GM13977 (cell line): Measurements from ENCODE around the gene RCN2.
"Not testable (repeated sequence)": the region's sequence is repeated elsewhere in the genome, so short reads cannot be mapped to it uniquely, and the experiment has no call there.

Source experiments
- DNase-seq: peaks from one replicate; pipeline ENCODE4 v3.0.0; 2012; ENCODE audit warnings: low spot score
- in situ Hi-C: fragments of 300-500 bp; cut with MboI; formaldehyde crosslinking; loops from one replicate; pipeline ENCODE4 v1.12.0; 2022; ENCODE audit warnings: low sequenced_read_pairs, low pct_unique_long_range_greater_than_20kb, mixed read lengths, inconsistent platforms; ENCODE audit not compliant: unreplicated experiment
- TF ChIP-seq, protein P1 (sequence below): IDR thresholded peaks from 2 replicates; pipeline ENCODE4 v1.5.1; 2012; ENCODE audit warnings: mild to moderate bottlenecking, control low read depth; ENCODE audit not compliant: insufficient read depth; ENCODE audit errors: extremely low read depth, missing control alignments

The RCN2 gene, protein sequence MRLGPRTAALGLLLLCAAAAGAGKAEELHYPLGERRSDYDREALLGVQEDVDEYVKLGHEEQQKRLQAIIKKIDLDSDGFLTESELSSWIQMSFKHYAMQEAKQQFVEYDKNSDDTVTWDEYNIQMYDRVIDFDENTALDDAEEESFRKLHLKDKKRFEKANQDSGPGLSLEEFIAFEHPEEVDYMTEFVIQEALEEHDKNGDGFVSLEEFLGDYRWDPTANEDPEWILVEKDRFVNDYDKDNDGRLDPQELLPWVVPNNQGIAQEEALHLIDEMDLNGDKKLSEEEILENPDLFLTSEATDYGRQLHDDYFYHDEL

DNA sequence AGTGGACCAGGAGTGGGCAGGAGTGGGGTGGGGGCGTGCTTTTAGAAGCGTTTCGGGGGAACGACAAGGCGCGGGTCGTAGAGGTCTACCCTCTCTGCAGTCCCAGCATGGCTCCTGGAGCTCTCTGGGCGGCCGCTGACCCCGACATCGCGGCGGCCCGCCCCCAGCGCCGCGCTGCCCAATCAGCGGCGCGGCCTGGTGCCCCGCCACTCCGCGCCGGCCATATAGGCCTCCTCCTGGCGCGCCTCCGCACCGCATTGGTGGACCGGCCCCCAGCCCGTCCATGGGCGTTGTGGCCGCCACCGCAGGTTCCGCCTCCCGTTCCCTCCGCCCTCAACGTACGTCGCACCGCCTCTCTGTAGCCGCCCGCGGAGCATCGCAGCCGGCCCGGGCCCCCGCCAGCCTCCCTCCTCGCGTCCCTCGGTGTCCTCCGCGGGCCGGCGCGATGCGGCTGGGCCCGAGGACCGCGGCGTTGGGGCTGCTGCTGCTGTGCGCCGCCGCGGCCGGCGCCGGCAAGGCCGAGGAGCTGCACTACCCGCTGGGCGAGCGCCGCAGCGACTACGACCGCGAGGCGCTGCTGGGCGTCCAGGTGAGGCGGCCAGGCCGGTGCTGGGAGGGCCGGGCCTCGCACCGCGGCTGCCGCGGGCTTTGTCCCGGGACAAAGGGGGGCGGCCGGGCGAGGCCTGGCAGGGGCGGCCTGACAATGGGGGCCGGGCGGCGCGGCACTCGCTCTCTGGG, at the start of gene RCN2:
Gene RCN2 (plus strand): TSS at position 353 of the 738 bp plus-strand sequence. CDS start 93 bp downstream, at position 446.
- in situ Hi-C loops = no loop called here
- TF ChIP-seq, protein P1, sequence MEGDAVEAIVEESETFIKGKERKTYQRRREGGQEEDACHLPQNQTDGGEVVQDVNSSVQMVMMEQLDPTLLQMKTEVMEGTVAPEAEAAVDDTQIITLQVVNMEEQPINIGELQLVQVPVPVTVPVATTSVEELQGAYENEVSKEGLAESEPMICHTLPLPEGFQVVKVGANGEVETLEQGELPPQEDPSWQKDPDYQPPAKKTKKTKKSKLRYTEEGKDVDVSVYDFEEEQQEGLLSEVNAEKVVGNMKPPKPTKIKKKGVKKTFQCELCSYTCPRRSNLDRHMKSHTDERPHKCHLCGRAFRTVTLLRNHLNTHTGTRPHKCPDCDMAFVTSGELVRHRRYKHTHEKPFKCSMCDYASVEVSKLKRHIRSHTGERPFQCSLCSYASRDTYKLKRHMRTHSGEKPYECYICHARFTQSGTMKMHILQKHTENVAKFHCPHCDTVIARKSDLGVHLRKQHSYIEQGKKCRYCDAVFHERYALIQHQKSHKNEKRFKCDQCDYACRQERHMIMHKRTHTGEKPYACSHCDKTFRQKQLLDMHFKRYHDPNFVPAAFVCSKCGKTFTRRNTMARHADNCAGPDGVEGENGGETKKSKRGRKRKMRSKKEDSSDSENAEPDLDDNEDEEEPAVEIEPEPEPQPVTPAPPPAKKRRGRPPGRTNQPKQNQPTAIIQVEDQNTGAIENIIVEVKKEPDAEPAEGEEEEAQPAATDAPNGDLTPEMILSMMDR = no peak
- peak; percentile 95 for DNase-seq

DNA sequence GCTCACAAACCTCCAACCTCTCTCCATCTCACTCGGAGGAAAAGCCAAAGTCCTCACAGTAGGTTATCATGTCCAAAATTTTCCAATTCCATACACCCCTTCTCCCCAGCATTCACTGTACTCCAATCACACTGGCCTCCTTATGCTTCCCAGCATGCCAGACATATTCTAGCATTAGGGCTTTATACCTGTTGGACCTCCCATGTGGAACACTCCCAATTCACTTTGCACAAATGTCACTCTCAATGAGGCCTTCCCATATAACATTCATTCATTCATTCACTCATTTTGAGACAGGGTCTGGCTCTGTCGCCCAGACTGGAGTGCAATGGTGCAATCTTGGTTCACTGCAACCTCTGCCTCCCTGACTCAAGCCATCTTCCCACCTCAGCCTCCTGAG, 46.3 kb upstream of the RCN2 start:
- DNase-seq = no peak
- TF ChIP-seq, protein P1 = no peak
- in situ Hi-C loops = no loop called here

DNA sequence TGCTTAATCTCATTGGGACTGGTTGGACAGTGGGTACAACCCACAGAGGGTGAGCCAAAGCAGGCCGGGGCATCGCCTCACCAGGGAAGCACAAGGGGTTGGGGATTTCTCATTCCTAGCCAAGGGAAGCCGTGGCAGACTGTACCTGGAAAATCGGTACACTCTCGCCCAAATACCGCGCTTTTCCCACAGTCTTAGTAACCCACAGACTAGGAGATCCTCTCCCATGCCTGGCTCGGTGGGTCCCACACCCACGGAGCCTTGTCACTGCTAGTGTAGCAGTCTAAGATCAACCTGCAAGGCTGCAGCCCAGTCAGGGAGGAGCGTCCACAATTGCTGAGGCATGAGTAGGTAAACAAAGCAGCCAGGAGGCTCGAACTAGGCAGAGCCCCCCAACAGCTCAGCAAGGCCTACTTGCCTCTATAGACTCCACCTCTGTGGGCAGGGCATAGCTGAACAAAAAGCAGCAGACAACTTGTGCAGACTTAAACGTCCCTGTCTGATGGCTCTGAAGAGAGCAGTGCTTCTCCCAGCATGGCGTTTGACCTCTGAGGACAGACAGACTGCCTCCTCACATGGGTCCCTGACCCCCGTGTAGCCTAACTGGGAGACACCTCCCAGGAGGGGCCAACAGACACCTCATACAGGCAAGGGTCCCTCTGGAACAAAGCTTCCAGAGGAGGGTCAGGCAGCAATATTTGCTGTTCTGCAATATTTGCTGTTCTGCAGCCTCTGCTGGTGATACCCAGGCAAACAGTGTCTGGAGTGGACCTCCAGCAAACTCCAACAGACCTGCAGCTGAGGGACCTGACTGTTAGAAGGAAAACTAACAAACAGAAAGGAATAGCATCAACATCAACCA, 44.0 kb upstream of the RCN2 start:
- in situ Hi-C loops, DNase-seq: not testable (repeated sequence)

DNA sequence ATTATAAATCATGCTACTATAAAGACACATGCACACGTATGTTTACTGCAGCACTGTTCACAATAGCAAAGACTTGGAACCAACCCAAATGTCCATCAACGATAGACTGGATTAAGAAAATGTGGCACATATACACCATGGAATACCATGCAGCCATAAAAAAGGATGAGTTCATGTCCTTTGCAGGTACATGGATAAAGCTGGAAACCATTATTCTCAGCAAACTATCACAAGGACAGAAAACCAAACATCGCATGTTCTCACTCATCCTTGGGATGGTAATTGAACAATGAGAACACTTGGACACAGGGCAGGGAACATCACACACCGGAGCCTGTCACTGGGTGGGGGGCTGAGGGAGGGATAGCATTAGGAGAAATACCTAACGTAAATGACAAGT, 38.7 kb upstream of the RCN2 start:
- DNase-seq, in situ Hi-C loops: not testable (repeated sequence)

DNA sequence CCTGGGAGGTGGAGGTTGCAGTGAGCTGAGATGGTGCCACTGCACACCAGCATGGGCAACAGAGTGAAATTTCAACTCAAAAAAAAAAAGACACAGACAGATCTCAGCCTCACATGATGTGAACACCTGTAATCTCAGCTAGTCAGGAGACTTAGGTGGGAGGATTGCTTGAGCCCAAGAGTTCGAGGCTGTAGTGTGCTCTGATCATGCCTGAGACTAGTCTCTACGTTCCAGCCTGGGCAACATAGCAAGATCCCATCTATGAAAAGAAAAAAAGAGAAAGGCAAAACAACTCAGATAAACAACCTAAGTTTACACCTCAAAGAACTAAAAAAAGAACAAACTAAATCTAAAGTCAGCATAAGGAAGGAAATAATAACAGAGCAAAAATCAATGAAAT, 37.4 kb upstream of the RCN2 start:
- DNase-seq = no peak
- TF ChIP-seq, protein P1 = no peak
- in situ Hi-C loops = no loop called here

DNA sequence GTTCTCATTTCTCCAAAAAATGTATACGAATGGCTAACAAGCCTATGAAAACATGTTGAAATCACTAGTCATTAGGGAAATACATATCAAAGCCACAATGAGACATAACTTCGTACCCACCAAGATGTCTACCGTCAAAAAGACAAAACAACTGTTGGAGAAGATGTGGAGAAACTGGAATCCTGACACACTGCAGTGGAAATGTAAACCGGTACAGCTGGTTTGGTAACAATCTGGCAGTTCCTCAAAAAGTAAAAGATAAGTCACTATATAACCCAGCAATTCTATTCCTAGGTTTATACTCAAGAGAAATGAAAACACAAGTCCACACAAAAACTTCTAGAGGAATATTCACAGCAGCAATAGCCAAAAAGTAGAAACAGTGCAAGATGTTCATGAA, 33.4 kb upstream of the RCN2 start:
- in situ Hi-C loops = no loop called here
- DNase-seq = no peak
- TF ChIP-seq, protein P1 = no peak

DNA sequence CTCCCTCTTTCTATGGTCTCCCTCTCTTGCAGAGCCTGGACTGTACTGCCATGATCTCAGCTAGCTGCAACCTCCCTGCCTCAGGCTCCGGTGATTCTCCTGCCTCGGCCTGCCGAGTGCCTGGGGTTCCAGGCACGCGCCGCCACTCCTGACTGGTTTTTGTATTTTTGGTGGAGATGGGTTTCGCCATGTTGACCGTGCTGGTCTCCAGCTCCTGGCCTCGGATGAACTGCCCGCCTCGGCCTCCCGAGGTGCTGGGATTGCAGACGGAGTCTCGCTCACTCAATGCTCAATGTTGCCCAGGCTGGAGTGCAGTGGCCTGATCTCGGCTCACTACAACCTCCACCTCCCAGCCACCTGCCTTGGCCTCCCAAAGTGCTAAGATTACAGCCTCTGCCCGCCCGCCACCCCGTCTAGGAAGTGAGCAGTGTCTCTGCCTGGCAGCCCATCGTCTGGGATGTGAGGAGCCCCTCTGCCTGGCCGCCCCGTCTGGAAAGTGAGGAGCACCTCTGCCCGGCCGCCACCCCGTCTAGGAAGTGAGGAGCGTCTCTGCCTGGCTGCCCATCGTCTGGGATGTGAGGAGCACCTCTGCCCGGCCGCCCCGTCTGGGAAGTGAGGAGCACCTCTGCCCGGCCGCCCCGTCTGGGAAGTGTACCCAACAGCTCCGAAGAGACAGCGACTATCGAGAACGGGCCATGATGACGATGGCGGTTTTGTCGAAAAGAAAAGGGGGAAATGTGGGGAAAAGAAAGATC, 32.2 kb upstream of the RCN2 start:
- DNase-seq, in situ Hi-C loops: not testable (repeated sequence)

DNA sequence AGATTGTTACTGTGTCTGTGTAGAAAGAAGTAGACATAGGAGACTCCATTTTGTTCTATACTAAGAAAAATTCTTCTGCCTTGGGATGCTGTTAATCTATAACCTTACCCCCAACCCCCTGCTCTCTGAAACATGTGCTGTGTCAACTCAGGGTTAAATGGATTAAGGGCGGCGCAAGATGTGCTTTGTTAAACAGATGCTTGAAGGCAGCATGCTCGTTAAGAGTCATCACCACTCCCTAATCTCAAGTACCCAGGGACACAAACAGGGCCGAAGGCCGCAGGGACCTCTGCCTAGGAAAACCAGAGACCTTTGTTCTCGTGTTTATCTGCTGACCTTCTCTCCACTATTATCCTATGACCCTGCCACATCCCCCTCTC, 31.6 kb upstream of the RCN2 start:
- DNase-seq, in situ Hi-C loops: not testable (repeated sequence)
